GM12891 (cell line): ENCODE data around the gene KRT2.

Experiments
- PAX5 ChIP-seq: IDR thresholded peaks from 2 replicates; pipeline ENCODE4 v1.6.1; 2011; ENCODE audit warnings: low read length, moderate library complexity, mild to moderate bottlenecking; ENCODE audit not compliant: insufficient read depth, severe bottlenecking
- POLR2A ChIP-seq: IDR thresholded peaks from 2 replicates; pipeline ENCODE4 v1.6.1; 2011; ENCODE audit warnings: low read depth, low read length, control low read depth
- POLR2AphosphoS5 ChIP-seq: IDR thresholded peaks from 2 replicates; pipeline ENCODE4 v1.6.1; 2011; ENCODE audit warnings: low read depth, low read length, control low read depth
- SPI1 ChIP-seq: IDR thresholded peaks from 2 replicates; pipeline ENCODE4 v1.6.1; 2011; ENCODE audit warnings: low read depth, low read length, control low read depth
- TAF1 ChIP-seq: IDR thresholded peaks from 2 replicates; pipeline ENCODE4 v1.6.1; 2011; ENCODE audit warnings: low read depth, low read length, control low read depth

GRCh38 chr12:52684431-52684830 is 32.4 kb upstream of the KRT2 start:
- TF ChIP-seq POLR2AphosphoS5 (no peak), POLR2A (no peak), SPI1 (no peak), TAF1 (no peak), PAX5 (no peak)
